Cardiac muscle cell (in vitro differentiated cells and primary cell): Measurements from ENCODE around the gene TOP2A. TPM values are rescaled to one million over a fixed set of nuclear protein-coding genes. Genes with fewer than 3 reads are reported as not detected.

Experiments used
- DNase-seq, 2 donors: peaks; one replicate each; pipeline versions ENCODE4 v3.0.0 to v3.0.0-alpha.2; 2010 to 2017; ENCODE audit warnings: low read depth in 1 of 2, low spot score in 1 of 2
- H3K27ac ChIP-seq: fragments of 200-600 bp; sonication (generic); 2 replicates; pipeline ENCODE4 v1.5.1; 2016
- H3K27me3 ChIP-seq: fragments of 200-600 bp; sonication (generic); 2 replicates; pipeline ENCODE4 v1.6.0; 2016; ENCODE audit warnings: control low read depth
- H3K36me3 ChIP-seq: fragments of 200-600 bp; sonication (generic); 2 replicates; pipeline ENCODE4 v1.5.1; 2016; ENCODE audit warnings: control low read depth
- H3K4me1 ChIP-seq: fragments of 200-600 bp; sonication (generic); 2 replicates; pipeline ENCODE4 v1.8.1; 2017; ENCODE audit warnings: low read depth, mild to moderate bottlenecking, mixed run types
- H3K4me3 ChIP-seq: fragments of 200-600 bp; sonication (generic); 2 replicates; pipeline ENCODE4 v1.5.1; 2016; ENCODE audit warnings: mild to moderate bottlenecking
- H3K9me3 ChIP-seq: fragments of 200-600 bp; sonication (generic); 2 replicates; pipeline ENCODE4 v1.5.1; 2017; ENCODE audit warnings: low read depth, mild to moderate bottlenecking, control low read depth
- CTCF ChIP-seq: IDR thresholded peaks from 2 replicates; pipeline ENCODE4 v1.5.1; 2012; ENCODE audit warnings: low read depth, mild to moderate bottlenecking, low read length
- polyA plus RNA-seq: library from polyadenylated mRNA; unstranded; fragments of >200 nt; fragmentation: Nextera tagmentation; extraction: Ambion mirVana; gene quantifications from 2 replicates; pipeline ENCODE4 v1.2.1, GENCODE V29; 2016
- total RNA-seq: library from RNA; depleted of rRNA; stranded (reverse); fragments of >200 nt; gene quantifications from 2 replicates; pipeline ENCODE4 v1.2.3, GENCODE V29; 2016

The TOP2A gene
- total and polyA plus RNA-seq, 2 experiments from 2014 or later = 21.7 to 127 TPM

- Histone ChIP-seq H3K27ac (peak overlapping the region; percentile 79), H3K4me1 (peaks cover 49% of the 10 kb centered on the region), H3K4me3 (no peak overlapping the region), H3K27me3 (no peaks in the 10 kb centered on the region), H3K9me3 (no peaks in the 10 kb centered on the region), H3K36me3 (peaks cover 9% of the 10 kb centered on the region)
- TF ChIP-seq CTCF = no peak
- DNase-seq = no peak
Measured at GRCh38 chr17:40458851-40459482, 41.3 kb upstream of the TOP2A start.

GRCh38 chr17:40457964-40458791 is 40.5 kb upstream of the TOP2A start:
- H3K9me3 ChIP-seq = no peaks in the 10 kb centered on the region
- no peaks in the 10 kb centered on the region for H3K27me3 ChIP-seq
- DNase-seq = peak; percentile 72 to 84
- no peak overlapping the region for H3K4me3 ChIP-seq
- H3K4me1 ChIP-seq = peaks cover 46% of the 10 kb centered on the region
- TF ChIP-seq CTCF = no peak
- peak overlapping the region; percentile 79 for H3K27ac ChIP-seq
- peaks cover 11% of the 10 kb centered on the region for H3K36me3 ChIP-seq

- Histone ChIP-seq H3K9me3 (no peaks in the 10 kb centered on the region), H3K36me3 (peaks cover 11% of the 10 kb centered on the region), H3K27me3 (no peaks in the 10 kb centered on the region), H3K4me3 (no peak overlapping the region), H3K27ac (peak overlapping the region; percentile 79), H3K4me1 (peaks cover 43% of the 10 kb centered on the region)
- DNase-seq = no peak
- no peak for TF ChIP-seq CTCF
Measured at GRCh38 chr17:40457369-40457768, 39.7 kb upstream of the TOP2A start.

- no peak for DNase-seq
- Histone ChIP-seq H3K4me1 (peaks cover 47% of the 10 kb centered on the region), H3K9me3 (no peaks in the 10 kb centered on the region), H3K27me3 (no peaks in the 10 kb centered on the region), H3K4me3 (no peak overlapping the region), H3K36me3 (peaks cover 11% of the 10 kb centered on the region), H3K27ac (no peak overlapping the region)
- no peak for TF ChIP-seq CTCF
Measured at GRCh38 chr17:40456396-40456951, 38.8 kb upstream of the TOP2A start.

- peaks cover 37% of the 10 kb centered on the region for H3K4me1 ChIP-seq
- H3K4me3 ChIP-seq = no peak overlapping the region
- H3K36me3 ChIP-seq = peaks cover 11% of the 10 kb centered on the region
- no peak for TF ChIP-seq CTCF
- H3K27ac ChIP-seq = no peak overlapping the region
- no peaks in the 10 kb centered on the region for H3K27me3 ChIP-seq
- H3K9me3 ChIP-seq = no peaks in the 10 kb centered on the region
- DNase-seq = no peak
Measured at GRCh38 chr17:40454613-40454995, 36.9 kb upstream of the TOP2A start.
